ENCODE measurements around the gene PCSK5.
"Not testable (repeated sequence)": the region's sequence is repeated elsewhere in the genome, so short reads cannot be mapped to it uniquely, and the experiment has no call there.

The PCSK5 gene

DNA sequence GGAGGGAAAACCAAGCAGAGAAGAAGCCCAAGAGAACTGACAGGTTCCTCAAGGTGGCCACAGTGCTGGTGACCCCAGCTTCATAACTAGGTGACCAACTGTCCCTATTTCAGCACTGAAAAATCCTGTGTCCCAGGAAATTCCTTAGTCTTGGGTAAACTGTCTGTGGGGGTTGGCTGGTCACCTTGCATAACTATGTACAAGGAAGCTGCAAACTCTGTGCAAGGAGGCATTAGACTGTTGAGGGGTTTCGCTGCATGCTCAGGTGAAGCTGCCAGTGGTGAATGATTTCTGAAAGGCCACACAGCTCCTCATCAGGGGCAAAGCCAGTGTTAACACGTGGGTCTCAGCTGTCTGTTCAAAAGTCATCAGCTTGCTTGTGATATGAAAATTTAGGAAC is 36.9 kb downstream of the PCSK5 start:
- no peak for DNase-seq

DNA sequence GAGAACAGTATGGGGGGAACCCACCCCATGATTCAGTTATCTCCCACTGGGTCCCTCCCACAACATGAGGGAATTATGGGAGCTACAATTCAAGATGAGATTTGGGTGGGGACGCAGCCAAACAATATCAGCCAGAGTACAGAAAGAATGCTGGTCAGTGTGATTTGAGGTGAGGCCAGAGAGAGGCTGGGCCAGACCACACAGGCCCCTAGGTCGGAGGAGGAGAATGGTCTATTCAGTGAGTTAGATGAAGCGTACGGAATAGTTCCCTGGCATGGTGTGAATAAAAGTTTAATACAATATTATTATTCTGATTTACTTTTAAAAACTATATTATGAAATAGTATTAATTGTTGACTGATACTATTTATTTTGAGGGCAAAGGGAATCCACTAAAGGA is 39.7 kb downstream of the PCSK5 start:
- no peak for DNase-seq

DNA sequence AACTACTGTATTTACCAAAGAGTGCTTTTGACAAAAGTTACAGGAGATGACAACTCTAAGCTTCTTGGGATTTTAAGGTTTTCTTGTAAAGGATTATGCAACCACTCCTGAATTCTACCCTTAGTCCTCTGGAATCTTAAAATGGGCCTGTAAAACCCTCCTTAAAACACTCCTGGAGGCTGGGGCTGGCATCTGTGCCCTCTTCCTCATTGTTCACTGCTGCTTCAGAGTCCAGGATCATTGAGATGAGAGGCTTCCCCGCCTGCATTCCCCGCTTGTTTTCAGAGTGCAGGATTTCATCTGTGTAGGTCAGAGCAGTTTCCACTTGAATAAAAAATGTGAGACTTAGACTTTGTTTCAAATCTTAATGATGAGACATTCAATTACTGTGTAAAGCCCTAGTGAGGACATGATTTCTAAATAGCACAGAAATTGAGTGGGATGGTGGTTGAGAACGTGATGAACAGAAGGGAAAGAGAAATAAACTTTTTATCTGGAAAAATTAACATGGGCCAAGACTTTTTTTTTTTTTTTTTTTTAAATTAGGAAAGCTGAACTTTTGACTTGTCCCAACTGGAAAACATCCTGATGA is 40.4 kb downstream of the PCSK5 start:
- no peak for DNase-seq

DNA sequence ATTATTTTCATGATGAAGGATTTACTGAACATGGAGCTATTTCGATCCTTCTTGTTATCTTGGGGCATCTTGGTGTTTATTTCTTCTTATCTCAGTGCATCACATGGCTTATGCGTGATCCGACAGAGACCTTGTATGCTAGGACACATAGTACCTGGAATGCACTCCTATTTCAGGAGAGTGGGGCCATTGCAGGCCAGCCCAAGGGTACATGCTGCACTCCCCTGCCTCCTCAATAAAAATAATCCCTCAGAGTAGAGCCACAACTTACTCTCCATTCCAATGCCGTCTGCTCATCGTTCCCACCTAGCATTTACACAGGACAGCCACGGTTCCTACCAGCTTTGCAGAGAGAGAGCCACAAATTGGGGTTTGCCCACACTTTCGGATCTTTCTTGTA is 43.5 kb downstream of the PCSK5 start:
- no peak for DNase-seq

DNA sequence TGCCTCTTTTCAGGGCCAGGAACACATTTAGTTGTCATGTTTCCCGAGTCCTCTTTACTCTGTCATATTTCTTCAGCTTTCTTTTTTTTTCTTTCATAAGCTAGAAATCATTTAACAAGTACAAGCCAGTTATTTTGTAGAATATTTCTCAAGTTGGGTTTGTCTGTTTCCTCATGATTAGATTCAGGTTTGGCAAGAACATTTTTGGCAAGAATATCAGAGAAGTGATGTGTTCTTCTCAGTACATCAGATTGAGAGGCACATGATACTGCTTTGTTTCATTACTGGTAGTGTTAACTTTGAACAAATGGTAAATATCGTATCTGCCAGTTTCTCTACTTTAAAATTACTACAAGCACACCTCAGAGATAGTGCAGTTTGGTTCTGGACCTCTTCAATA is 45.1 kb downstream of the PCSK5 start:
- DNase-seq: no peak

DNA sequence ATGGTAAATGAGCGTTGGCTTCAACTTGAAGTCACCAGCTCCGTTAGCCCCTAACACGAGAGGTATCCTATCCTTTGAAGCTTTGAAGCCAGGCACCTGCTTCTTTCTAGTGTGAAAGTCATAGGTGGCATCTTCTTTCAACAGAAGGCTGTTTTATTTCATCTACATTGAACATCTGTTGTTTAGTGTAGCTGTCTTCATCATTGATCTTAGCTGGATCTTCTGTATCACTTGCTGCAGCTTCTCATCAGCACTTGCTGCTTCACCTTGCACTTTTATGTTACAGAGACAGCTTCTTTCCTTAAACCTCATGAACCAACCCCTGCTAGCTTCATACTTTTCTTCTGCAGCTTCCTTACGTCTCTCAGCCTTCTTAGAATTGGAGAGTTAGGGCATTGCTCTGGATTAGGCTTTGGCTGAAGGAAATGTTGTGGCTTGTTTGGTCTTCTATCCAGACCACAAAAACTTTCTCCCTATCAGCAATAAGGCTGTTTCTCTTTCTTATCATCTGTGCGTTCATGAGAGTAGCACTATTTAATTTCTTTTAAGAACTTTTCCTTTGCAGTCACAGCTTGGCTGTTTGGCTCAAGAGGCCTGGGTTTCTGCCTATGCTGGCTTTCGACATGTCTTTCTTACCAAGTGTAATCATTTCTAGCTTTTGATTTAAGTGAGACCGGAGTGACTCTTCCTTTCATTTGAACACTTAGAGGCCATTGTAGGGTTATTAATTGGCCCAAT is 47.2 kb downstream of the PCSK5 start:
- DNase-seq: no peak

DNA sequence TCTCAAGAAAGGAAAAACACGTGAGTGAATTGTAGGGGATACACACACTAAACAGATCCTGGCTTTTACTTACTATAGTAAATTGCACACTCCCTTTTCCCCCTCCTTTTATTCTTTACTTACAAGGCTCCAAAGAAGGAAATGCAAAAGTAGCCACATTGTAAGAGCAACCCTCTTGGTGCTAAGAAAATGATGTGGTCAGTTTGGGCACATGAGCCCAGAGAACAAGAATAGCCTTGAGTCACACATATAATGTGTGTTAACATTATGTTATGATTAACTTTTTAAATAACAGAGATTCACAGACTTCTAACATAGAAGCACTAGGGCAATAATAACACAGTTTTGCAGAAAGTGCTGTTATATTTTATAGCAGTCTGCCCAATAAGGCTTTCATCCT is 48.5 kb downstream of the PCSK5 start:
- DNase-seq: no peak

DNA sequence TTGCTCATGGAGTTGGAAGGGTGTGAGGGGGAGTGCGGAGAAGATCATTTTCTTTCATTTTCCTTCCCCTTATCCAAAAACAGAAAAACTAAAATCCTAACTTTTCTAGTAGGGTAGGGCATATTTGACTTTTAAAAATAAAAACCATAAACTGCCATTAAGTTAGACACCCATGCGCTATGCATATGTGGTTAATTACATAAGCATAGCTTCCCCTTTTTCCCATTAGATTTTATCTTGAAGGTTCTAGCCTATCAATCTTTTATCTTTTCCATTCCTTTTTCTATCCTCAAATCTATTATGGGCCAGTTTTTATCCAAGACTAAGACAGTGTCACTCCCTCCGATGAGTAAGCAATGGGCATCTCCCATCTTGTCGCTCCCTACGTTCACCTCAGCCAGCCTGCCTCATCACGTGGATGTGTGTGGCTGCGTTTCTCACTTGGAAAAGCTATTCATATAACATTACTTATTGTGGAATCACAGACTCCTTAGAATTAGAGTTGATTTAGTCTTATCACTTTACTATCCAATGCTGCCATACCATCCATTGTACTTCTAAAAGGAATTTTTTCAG is 49.2 kb downstream of the PCSK5 start:
- DNase-seq: peak; percentile 28 to 52

DNA sequence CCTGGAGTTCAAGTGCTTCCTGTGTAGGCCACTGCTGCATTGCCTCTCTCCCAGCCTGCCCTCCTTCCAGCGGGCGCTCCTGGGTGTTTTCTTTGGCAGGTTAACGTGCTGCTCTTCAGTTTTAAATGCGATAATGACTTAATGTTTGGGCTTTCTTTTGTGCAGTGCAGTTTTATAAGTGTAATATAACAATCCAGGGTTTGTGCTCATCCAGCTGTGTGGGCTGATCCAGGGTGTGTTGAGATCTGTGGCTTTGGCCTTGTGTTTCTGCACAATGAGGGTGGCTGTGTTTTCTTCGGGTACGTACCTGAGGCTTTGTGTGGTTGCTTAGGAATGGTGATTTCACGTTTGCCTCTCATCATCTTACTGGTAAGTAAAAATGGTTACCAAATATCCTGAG is 50.6 kb downstream of the PCSK5 start:
- no peak for DNase-seq

DNA sequence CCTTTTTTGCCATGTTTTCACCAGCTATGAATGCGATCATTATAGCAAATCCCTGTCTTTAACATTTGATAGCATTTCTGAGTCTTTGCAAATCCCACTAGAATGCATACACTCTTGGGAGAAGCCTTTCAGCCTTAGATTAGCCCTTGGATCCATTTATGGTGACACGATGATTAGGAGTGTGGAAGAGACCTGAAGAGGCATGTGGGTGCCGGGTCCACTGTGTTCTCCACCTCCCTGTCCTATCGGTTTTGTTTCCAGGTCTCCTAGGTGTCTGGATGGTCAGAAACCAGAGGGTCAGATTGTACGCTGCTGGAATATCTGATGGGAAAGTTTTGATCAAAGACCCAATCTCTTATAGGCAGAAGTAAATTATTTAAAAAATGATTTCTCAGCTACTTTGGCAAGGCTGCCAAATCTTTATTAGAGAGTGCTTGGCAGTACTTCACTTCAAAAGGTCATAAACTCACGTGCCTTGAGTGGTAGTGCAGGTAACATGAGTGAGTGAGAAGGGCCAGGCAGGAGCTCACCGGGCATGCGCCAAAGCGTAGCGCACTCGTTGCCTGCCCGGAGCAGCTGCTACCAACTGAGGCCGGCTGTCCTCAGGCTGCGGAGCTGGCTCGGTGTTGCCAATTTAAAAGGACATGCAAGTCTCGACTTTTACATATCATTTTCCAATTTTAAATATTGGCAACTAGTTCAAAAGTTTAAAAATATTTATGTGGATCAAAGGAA is 51.3 kb downstream of the PCSK5 start:
- no peak for DNase-seq

DNA sequence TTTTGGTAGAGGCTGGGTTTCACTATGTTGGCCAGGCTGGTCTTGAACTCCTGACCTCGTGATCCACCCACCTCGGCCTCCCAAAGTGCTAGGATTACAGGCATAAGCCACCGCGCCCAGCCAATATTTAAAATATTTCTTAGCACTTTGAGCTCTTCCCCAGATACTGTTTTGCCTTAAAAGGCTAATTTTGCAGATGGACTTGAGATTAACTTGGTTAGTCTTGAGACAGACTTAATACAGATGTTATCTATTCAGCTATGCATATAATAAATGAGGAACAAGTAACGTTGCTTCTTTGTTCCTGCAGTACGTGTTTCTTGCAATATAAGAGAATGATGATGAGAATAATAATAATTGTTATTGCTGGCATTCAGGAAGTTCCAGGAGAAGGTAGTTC is 56.3 kb downstream of the PCSK5 start:
- DNase-seq: no peak

DNA sequence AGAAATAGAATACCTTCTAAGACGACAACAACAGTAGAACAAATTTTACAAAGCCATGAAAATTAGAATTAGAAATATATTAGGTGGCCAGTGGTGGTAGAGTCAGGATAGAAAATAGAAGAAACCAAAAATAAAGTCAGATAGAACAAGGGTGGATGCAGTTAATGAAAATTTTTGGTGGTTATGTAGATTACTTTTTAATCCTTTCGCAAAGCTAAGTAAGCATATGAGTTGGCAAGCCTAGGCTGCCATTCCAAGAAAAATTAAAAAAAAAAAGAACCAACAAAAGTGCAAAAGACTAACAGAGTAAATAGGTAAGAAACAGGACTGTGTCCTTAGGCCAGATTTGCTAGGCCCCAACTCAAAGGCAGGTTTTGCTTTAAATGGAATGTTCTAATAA is 56.8 kb downstream of the PCSK5 start:
- DNase-seq: no peak

DNA sequence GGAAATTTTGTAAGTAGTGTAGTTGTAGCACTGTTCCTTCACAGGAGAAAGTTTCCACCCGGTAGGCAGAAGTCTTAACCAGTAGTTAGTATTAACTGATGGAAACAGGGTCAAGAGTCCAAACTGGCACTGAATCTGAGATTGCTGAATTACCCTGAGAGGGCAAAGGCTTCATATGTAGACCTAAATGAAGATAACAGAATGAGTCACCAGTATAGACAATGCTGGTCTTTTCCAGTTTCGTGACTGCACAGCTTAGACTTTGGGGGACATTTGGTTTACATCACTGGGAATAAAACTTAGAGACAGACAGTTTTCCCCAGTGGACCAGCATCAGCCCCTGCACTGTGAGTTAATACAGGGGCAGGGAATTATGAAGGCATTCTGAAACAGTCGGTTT is 60.5 kb downstream of the PCSK5 start:
- no peak for DNase-seq

DNA sequence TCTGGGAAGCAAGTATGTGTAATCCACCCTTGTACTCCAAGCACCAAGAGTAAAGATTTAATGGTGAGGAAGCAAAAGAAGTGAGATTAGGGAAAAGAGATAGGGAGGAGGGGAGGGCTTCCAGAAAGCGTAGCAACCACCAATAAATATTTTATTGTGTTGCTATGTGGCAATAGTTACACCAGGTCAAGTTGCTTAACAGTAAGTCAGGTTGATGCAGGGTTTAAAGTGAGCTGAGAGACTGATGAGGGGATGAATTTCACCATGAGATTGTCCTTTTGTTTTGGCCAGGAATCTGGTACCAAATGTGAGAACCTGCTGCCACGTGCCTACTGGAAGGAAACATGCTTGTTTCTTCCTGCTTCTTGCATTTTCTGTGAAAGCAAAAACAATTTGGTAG is 62.7 kb downstream of the PCSK5 start:
- no peak for DNase-seq

DNA sequence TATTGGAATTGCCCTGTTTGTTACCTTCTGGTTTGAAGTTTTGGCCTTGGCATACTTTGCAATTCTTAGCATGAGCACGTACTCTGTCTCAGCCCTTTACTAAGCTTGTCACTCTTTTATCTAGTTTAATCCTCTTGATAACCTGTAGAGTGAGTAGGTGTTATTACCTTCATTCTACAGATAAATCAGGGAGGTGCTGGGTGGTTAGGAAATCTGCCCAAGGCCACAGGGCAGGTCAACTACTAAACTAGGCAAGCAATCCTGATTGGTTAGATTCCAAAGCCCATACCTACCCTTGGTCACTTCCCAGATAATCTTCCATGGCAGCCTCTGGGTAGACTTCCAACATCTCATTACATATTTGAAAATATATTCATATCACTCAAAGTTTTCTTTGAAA is 65.7 kb downstream of the PCSK5 start:
- no peak for DNase-seq

DNA sequence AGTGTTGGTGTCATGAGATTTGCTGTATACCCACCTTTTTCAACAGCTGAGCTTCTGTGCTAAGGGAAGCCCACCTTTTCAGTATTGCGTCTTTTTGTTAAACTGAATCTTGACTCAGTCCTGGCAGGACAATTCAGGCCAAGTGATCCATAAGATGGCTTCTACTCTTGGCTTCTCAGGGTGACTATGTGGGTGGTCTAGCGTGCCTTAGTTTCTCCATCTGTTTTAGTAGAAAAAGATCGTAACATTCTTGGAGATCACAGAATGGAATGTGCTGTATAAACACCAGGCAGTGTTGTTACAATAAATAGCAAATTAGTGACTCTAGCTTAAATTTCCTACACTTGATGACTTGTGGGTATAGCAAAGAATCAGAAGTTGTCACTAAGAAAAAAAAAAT is 66.6 kb downstream of the PCSK5 start:
- DNase-seq: no peak

DNA sequence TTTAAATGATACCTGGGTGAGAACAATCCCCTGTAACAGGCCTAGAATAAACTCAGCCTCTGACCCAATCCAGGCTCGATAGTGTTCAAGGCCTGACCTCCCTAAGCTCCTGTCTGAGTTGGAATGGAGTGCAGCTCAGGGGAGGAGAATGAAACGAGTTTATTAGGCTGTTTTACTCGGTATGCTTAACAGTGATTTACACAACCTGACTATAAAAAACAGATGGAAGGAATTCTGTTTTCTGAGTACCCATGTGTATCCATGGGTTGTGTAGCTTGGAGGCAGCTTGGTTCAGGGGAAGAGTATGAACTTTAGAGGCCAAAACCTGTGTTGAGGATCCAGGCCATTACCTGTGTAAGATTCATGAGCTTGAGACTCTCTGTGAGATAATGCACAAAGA is 67.8 kb downstream of the PCSK5 start:
- DNase-seq: no peak

DNA sequence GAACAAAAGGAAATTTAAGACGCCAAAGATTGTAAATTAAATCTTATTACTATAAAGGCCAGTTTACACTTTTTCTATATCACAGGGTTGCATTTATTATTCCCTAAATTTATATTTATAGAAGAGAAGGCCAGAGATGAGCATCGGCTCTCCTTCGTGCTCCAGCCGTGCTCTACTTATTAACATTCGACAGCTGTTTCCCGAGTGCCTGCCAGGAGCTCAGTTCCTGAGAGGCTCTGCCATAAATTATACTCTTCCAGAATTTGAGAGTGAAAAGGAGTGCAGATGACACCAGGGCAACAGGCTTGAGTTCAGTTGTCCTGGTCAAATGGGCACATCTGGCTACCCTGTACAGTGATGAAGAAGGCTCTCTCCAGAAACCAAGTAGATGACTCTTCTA is 70.1 kb downstream of the PCSK5 start:
- no peak for DNase-seq

DNA sequence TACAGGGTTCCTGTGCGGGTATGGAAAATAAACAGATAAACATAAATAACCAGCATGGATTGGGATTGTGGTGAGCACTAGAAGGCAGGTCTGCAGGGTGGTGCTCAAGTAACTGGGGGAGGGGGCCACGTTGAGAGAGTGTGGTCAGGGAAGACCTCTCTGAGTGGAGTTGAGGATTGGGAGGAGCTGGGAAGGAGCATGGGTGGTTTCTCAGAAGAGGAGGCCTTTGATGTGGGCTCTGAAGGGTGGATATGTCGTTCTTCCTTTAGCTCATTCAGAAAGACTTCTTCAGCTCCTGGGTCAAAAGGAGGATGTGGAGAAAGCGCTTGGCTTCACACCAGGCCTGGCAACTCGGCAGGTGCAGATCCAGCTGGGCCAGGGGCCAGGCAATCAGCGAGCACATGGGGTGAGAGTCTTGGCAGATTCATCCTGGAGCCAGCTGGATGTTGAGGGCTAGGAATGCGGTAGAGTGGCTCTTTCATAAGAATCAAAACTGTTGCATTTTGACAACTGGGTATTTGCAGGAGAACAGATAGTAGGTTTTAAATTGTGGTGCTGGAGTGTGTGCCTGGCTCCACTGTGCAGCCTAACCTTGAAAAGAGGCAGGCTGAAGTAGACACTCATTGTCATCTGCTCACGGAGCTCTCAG is 71.7 kb downstream of the PCSK5 start:
- DNase-seq: no peak

DNA sequence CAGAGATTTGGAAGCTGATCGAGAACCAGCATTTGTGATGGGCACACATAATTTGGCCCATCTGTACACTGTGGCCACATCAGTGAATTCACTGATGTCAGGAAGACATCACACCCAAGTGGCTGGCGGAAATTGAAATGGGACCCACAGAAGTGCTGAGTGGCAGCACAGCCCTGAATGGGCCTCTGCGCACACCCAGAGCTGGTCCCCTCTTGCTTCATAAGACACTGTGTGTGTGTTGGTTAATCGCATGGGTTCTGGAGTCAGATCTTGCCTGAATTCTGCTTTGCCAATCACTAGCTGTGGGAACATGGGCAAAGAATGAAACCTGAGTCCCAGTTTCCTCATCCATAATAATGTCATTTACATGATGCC is 72.2 kb downstream of the PCSK5 start:
- DNase-seq: no peak

DNA sequence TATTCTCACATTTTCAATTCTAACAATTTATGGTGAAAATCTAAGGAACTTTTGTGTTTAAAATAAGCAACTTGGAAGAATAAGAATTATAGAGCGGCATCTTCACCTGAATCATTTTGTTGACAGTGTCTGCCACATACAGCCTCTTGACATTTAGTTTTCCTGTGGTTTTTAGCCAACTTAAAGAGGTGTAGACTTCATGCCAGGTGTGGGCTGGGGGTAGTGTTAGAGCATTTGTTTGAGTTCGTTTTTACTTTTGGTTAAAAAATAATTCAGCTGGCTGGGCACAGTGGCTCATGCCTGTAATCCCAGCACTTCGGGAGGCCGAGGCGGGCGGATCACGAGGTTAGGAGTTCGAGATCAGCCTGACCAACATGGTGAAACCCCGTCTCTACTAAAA is 72.8 kb downstream of the PCSK5 start:
- DNase-seq: not testable (repeated sequence)

DNA sequence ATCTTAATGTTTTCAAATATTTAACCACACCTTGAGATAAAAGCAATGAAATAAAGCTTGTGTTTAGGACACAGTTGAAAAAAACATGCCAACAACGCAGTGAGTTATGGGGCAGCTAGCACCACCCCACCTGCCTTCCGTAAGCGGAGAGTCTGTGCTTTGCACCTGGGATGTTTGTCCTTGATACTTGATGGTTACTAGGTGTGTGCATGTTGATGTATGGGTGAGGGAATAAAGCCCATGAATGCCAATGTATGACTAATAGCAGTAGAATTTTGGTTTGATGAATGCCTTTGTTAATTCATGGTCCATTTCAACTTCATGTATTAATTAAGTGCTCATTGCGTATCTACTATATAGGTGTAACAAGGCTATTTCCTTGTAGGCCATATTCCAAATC is 74.0 kb downstream of the PCSK5 start:
- DNase-seq: no peak

DNA sequence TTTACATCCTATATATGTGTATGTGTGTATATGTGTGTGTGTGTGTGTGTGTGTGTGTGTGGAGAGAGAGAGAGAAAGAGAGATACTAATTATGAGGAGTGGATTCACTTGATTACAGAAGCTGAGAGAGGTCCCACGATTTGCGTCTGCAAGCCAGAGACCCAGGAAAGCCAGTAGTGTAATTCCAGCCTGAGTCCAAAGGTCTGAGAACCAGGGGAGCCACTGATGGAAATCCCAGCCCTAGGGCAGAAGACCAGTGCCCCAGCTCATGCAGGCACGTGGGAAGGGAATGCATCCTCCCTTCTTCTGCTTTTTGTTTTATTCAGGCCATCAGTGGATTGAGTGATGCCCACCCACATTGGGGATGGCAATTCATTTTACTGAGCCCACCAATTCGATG is 74.8 kb downstream of the PCSK5 start:
- no peak for DNase-seq

DNA sequence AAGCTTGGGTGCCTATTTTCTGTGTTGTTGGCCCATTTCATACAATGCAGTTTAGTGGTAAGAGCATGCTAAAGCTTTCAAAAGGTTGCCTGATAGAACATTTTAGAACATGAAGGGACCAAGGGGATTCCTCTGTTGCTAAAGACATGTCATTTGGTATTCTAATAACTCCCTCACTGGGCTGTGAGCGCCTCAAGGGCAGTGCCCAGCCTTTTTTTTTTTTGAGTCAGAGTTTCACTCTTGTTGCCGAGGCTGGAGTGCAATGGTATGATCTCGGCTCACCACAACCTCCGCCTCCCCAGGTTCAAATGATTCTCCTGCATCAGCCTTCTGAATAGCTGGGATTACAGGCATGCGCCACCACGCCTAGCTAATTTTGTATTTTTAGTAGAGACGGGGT is 77.1 kb downstream of the PCSK5 start:
- no peak for DNase-seq
